ENCODE results near the gene CAMK2N1. TPM values are rescaled to one million over a fixed set of nuclear protein-coding genes. Genes with fewer than 3 reads are reported as not detected.

Gene CAMK2N1
- total RNA-seq, 1 donor from 2014 or later, result 120 TPM

- no peak for TF ChIP-seq CTCF (IDR thresholded peaks at IDR 0.05; ENCODE audit: partially characterized antibody, unreplicated experiment)
- peak overlapping the region; percentile 38 for H3K27ac Mint-ChIP-seq (ENCODE audit: unreplicated experiment)
- H3K4me1 Mint-ChIP-seq (ENCODE audit: low read depth, unreplicated experiment), result peaks cover 45% of the 10 kb centered on the region
- H3K9me3 Mint-ChIP-seq (ENCODE audit: unreplicated experiment), result peaks cover 12% of the 10 kb centered on the region
- H3K27me3 Mint-ChIP-seq (ENCODE audit: unreplicated experiment), result peaks cover 14% of the 10 kb centered on the region
- H3K4me3 Mint-ChIP-seq (ENCODE audit: unreplicated experiment), result no peak overlapping the region
- DNase-seq, result no peak
- H3K36me3 Mint-ChIP-seq (ENCODE audit: unreplicated experiment), result no peaks in the 10 kb centered on the region
These were observed 6.2 kb downstream of the CAMK2N1 start for GRCh38 chr1:20479840-20480239.

GRCh38 chr1:20478057-20478635, 7.9 kb downstream of the CAMK2N1 start:
- Mint-ChIP-seq H3K27ac (ENCODE audit: unreplicated experiment) (no peak overlapping the region), H3K36me3 (ENCODE audit: unreplicated experiment) (no peaks in the 10 kb centered on the region), H3K4me1 (ENCODE audit: low read depth, unreplicated experiment) (peaks cover 45% of the 10 kb centered on the region), H3K27me3 (ENCODE audit: unreplicated experiment) (peaks cover 6% of the 10 kb centered on the region), H3K4me3 (ENCODE audit: unreplicated experiment) (peak overlapping the region; percentile 30), H3K9me3 (ENCODE audit: unreplicated experiment) (peaks cover 4% of the 10 kb centered on the region)
- DNase-seq, result no peak
- TF ChIP-seq CTCF (IDR thresholded peaks at IDR 0.05; ENCODE audit: partially characterized antibody, unreplicated experiment), result no peak

- TF ChIP-seq CTCF (IDR thresholded peaks at IDR 0.05; ENCODE audit: partially characterized antibody, unreplicated experiment), result no peak
- H3K9me3 Mint-ChIP-seq (ENCODE audit: unreplicated experiment), result peaks cover 4% of the 10 kb centered on the region
- H3K4me1 Mint-ChIP-seq (ENCODE audit: low read depth, unreplicated experiment), result peaks cover 40% of the 10 kb centered on the region
- no peaks in the 10 kb centered on the region for H3K36me3 Mint-ChIP-seq (ENCODE audit: unreplicated experiment)
- peak overlapping the region; percentile 30 for H3K4me3 Mint-ChIP-seq (ENCODE audit: unreplicated experiment)
- no peak overlapping the region for H3K27ac Mint-ChIP-seq (ENCODE audit: unreplicated experiment)
- peaks cover 6% of the 10 kb centered on the region for H3K27me3 Mint-ChIP-seq (ENCODE audit: unreplicated experiment)
- DNase-seq, result no peak
These were observed 8.5 kb downstream of the CAMK2N1 start for GRCh38 chr1:20477348-20478056.

GRCh38 chr1:20476265-20477038, 9.6 kb downstream of the CAMK2N1 start:
- TF ChIP-seq CTCF (IDR thresholded peaks at IDR 0.05; ENCODE audit: partially characterized antibody, unreplicated experiment), result no peak
- Mint-ChIP-seq H3K4me1 (ENCODE audit: low read depth, unreplicated experiment) (peaks cover 34% of the 10 kb centered on the region), H3K36me3 (ENCODE audit: unreplicated experiment) (no peaks in the 10 kb centered on the region), H3K4me3 (ENCODE audit: unreplicated experiment) (no peak overlapping the region), H3K27ac (ENCODE audit: unreplicated experiment) (no peak overlapping the region), H3K27me3 (ENCODE audit: unreplicated experiment) (peaks cover 2% of the 10 kb centered on the region), H3K9me3 (ENCODE audit: unreplicated experiment) (peaks cover 5% of the 10 kb centered on the region)
- DNase-seq, result peak; percentile 64
